PC-9 (cell line): Measurements from ENCODE around the gene INSR.

Experiments used
- EZH2 ChIP-seq: fragments of 200-600 bp; sonication (generic); IDR thresholded peaks from 2 replicates; pipeline ENCODE4 v1.8.0; 2017; ENCODE audit warnings: antibody characterized with exemption, low read depth
- TF ChIP-seq, protein P1 (sequence below): fragments of 200-600 bp; sonication (generic); conservative IDR thresholded peaks from 2 replicates; pipeline ENCODE4 v1.6.1; 2017; ENCODE audit warnings: mixed run types, antibody characterized with exemption, mild to moderate bottlenecking, moderate library complexity

DNA sequence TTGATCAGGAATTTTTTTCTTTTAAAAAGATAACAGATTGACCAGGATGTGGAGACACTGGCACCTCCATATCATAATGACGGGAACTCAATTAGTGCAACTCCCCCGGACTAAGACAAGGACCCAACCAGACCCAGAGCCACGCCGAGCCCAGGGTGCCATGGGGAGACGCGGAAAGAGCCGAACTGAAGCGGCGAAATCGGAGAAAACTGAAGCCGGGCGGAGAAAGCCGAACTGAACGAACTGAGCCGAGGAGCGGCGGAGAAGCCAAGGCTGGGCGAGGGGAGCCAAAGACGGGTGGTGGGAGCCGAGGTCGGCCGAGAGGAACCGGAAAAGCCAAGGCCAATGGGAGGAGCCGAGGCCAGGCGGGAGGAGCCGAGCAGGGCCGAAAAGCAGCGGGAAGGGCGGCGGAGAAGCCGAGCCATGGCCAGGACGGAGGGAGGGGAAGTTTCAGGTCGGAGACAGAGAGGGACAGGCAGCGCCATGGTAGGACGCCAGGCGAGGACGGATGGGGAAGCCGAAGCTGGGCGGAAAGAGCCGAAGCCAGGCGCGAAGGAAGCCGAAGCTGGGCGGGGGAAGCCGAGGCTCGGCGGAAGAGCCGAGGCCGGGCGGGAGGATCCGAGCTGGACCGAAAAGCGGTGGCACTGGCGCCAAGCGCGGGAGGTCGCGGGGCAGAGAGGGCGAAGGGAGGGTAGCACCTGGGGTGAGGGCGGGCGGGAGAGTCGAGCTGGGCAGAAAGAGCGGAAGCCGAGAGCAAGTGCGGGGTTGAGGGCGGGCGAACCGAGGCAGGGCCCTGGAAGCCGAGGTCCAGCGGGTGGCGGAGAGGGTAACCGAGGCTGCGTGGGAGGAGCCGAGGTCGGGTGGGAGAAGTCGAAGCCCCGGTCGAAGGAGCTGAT lies 195.3 kb downstream of the INSR start:
- TF ChIP-seq, protein P1, sequence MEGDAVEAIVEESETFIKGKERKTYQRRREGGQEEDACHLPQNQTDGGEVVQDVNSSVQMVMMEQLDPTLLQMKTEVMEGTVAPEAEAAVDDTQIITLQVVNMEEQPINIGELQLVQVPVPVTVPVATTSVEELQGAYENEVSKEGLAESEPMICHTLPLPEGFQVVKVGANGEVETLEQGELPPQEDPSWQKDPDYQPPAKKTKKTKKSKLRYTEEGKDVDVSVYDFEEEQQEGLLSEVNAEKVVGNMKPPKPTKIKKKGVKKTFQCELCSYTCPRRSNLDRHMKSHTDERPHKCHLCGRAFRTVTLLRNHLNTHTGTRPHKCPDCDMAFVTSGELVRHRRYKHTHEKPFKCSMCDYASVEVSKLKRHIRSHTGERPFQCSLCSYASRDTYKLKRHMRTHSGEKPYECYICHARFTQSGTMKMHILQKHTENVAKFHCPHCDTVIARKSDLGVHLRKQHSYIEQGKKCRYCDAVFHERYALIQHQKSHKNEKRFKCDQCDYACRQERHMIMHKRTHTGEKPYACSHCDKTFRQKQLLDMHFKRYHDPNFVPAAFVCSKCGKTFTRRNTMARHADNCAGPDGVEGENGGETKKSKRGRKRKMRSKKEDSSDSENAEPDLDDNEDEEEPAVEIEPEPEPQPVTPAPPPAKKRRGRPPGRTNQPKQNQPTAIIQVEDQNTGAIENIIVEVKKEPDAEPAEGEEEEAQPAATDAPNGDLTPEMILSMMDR, result no peak
- TF ChIP-seq EZH2, result no peak
